ENCODE results near the gene TRIM40.

TRIM40 gene

GRCh38 chr6:30150671-30151395, 14.9 kb downstream of the TRIM40 start:
- no peak for TF ChIP-seq GATA3 (IDR thresholded peaks at IDR 0.05; ENCODE audit: low read depth, low read length)
- no peak for TF ChIP-seq GATA2 (IDR thresholded peaks at IDR 0.05; ENCODE audit: low read depth, low read length)

- no peak for TF ChIP-seq GATA3 (IDR thresholded peaks at IDR 0.05; ENCODE audit: low read depth, low read length)
- no peak for TF ChIP-seq GATA2 (IDR thresholded peaks at IDR 0.05; ENCODE audit: low read depth, low read length)
Measured at GRCh38 chr6:30151580-30151979, 15.6 kb downstream of the TRIM40 start.

DNA sequence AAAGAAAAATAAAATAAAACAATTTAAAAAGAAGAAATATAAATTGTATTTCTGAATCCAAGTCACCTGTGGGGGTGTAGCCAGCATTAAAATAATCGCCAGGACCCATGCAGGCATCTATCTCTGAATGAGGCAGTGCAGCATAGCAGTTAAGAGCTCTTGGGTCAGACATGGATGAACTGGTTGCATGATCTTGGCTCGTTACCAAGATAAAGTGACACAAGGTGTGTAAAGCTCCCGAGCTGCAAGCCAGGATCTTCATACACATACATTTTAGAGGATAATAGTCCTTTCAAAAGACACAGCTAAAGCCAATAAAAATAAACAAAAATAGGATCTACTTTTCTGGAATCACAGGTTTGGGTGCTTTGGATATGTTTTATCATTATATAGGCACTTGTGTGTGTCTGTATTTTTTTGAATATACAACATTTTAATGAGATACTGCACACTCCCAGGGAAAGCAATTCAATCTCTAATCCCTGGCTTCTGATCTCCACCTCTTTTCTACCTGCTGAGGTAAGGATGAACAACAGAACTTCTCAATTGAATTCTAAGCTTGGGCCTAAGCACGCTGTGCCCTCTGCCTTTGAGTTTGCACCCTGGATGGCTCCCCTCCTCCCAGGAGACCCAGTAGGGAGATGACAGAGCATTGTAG, 16.2 kb downstream of the TRIM40 start:
- TF ChIP-seq GATA2 (IDR thresholded peaks at IDR 0.05; ENCODE audit: low read depth, low read length) (no peak), GATA3 (IDR thresholded peaks at IDR 0.05; ENCODE audit: low read depth, low read length) (no peak)

DNA sequence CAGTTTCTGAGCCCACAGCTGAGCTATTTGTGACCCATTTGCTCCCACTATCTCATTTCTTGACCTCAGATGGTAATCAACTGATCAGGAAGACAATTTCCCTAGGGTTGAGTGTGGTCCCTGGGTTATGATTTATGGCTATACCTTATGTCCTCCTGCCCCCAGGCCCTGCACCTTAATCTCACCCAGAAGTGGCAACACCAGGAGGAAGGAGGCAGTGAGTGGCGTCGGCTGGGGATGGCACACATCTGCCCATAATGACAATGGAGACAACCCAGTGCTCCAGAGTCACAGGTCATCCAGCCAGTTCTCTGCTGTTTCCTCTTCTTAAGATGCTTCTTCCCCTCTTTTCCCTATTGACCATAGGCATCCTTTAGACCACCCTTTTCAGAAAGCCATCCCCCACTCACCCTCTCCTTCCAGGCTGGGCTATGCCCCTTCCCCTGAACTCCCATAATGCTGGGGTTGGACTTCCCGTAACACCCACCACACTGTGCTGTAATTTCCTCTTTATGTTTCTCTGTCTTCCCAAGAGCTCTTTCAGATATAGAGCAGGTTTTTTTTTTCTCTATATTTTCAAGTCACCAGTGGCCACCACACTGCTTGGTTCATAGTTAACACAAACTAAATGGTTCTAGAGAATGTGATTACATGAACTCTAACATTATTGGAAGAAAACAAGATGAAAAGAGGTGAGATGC, 17.1 kb downstream of the TRIM40 start:
- no peak for TF ChIP-seq GATA2 (IDR thresholded peaks at IDR 0.05; ENCODE audit: low read depth, low read length)
- TF ChIP-seq GATA3 (IDR thresholded peaks at IDR 0.05; ENCODE audit: low read depth, low read length) = no peak

- TF ChIP-seq GATA2 (IDR thresholded peaks at IDR 0.05; ENCODE audit: low read depth, low read length) = no peak
- TF ChIP-seq GATA3 (IDR thresholded peaks at IDR 0.05; ENCODE audit: low read depth, low read length) = no peak
Measured at GRCh38 chr6:30154061-30154460, 18.1 kb downstream of the TRIM40 start.

GRCh38 chr6:30154709-30155519, 19.0 kb downstream of the TRIM40 start:
- TF ChIP-seq GATA2 (IDR thresholded peaks at IDR 0.05; ENCODE audit: low read depth, low read length) (no peak), GATA3 (IDR thresholded peaks at IDR 0.05; ENCODE audit: low read depth, low read length) (no peak)

GRCh38 chr6:30155520-30156261, 19.8 kb downstream of the TRIM40 start:
- TF ChIP-seq GATA3 (IDR thresholded peaks at IDR 0.05; ENCODE audit: low read depth, low read length) = no peak
- TF ChIP-seq GATA2 (IDR thresholded peaks at IDR 0.05; ENCODE audit: low read depth, low read length) = no peak

GRCh38 chr6:30156262-30156599, 20.3 kb downstream of the TRIM40 start:
- TF ChIP-seq GATA2 (IDR thresholded peaks at IDR 0.05; ENCODE audit: low read depth, low read length) (no peak), GATA3 (IDR thresholded peaks at IDR 0.05; ENCODE audit: low read depth, low read length) (no peak)

- TF ChIP-seq GATA3 (IDR thresholded peaks at IDR 0.05; ENCODE audit: low read depth, low read length) (no peak), GATA2 (IDR thresholded peaks at IDR 0.05; ENCODE audit: low read depth, low read length) (no peak)
Measured at GRCh38 chr6:30156774-30157173, 20.8 kb downstream of the TRIM40 start.

DNA sequence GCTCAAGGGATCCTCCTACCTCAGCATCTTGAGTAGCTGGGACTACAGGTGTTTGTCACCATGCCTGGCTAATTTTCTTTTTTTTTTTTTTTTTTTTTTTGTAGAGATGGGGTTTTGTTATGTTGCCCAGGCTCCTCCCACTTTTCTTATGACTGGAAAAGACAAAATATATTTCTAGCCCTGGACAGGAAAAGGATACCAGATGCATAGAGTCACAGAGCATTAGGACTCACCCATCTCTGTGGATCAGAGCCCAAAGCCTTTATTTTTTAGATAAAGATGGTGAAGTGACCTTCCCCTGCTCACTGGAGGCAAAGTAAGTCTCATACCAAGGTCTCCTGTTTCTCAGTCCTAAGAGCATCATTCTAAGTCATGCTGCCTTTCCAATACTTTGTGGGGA, 21.6 kb downstream of the TRIM40 start:
- TF ChIP-seq GATA3 (IDR thresholded peaks at IDR 0.05; ENCODE audit: low read depth, low read length) (no peak), GATA2 (IDR thresholded peaks at IDR 0.05; ENCODE audit: low read depth, low read length) (no peak)

- no peak for TF ChIP-seq GATA3 (IDR thresholded peaks at IDR 0.05; ENCODE audit: low read depth, low read length)
- no peak for TF ChIP-seq GATA2 (IDR thresholded peaks at IDR 0.05; ENCODE audit: low read depth, low read length)
Measured at GRCh38 chr6:30157999-30158398, 22.1 kb downstream of the TRIM40 start.

GRCh38 chr6:30158475-30159040, 22.6 kb downstream of the TRIM40 start:
- no peak for TF ChIP-seq GATA2 (IDR thresholded peaks at IDR 0.05; ENCODE audit: low read depth, low read length)
- no peak for TF ChIP-seq GATA3 (IDR thresholded peaks at IDR 0.05; ENCODE audit: low read depth, low read length)
